Thyroid gland (tissue), 4 donors: ENCODE measurements around the gene IGFL3. TPM values are rescaled to one million over a fixed set of nuclear protein-coding genes. Genes with fewer than 3 reads are reported as not detected.

Source experiments
- DNase-seq, 2 donors: peaks; one replicate each; pipeline ENCODE4 v3.0.0-alpha.2; 2019
- H3K27ac ChIP-seq, 3 donors: fragments of 200-600 bp; sonication (generic); 1 replicate in 2 of 3; 2 replicates in 1 of 3; pipeline ENCODE4 v1.5.1; 2016 to 2019; ENCODE audit warnings: mild to moderate bottlenecking in 1 of 3, moderate library complexity in 1 of 3
- H3K27me3 ChIP-seq: fragments of 200-600 bp; sonication (generic); one replicate; pipeline ENCODE4 v1.5.1; 2019
- H3K36me3 ChIP-seq, 2 donors: fragments of 200-600 bp; sonication (generic); one replicate each; pipeline ENCODE4 v1.5.1; 2016 to 2019
- H3K4me1 ChIP-seq, 2 donors: fragments of 200-600 bp; sonication (generic); one replicate each; pipeline ENCODE4 v1.5.1; 2017 to 2019
- H3K4me3 ChIP-seq, 3 donors: fragments of 200-600 bp; sonication (generic); replicated peaks in 1 of 3; 1 replicate in 2 of 3; 2 replicates in 1 of 3; pipeline ENCODE4 v1.5.1; 2016; ENCODE audit warnings: mild to moderate bottlenecking in 1 of 3
- H3K9me3 ChIP-seq: fragments of 200-600 bp; sonication (generic); one replicate; pipeline ENCODE4 v1.5.1; 2017
- CTCF ChIP-seq, 6 experiments: fragments of 200-600 bp in 3 of 6; fragments of 450-650 bp in 3 of 6; sonication (generic) in 3 of 6; IDR thresholded peaks; one replicate each; pipeline ENCODE4 v1.5.1; 2016 to 2019; ENCODE audit warnings: antibody characterized with exemption in 6 of 6, mild to moderate bottlenecking in 2 of 6, inconsistent platforms in 1 of 6, moderate library complexity in 1 of 6
- POLR2A ChIP-seq, 2 donors: fragments of 450-650 bp; IDR thresholded peaks; one replicate each; pipeline ENCODE4 v1.6.1; 2017; ENCODE audit warnings: antibody characterized with exemption in 2 of 2, mild to moderate bottlenecking in 2 of 2, moderate library complexity in 1 of 2
- WGBS, 2 donors: methylation state at CpG; one replicate each; pipeline ENCODE4 v1.1.5; 2017; 5-methylcytosine and 5-hydroxymethylcytosine counted together
- intact Hi-C: fragments of 100-400 bp; cut with DNase I; formaldehyde crosslinking; loops from one replicate; pipeline ENCODE4 v1.15.1; 2023
- total RNA-seq, 4 donors: library from RNA; depleted of rRNA; stranded (reverse); fragments of >200 nt; gene quantifications; one replicate each; pipeline ENCODE4 v1.2.3, GENCODE V29; 2016

Gene IGFL3
- total RNA-seq, 4 donors from 2014 or later: not detected

GRCh38 chr19:46101293-46101692 lies 23.2 kb downstream of the IGFL3 start:
- H3K36me3 ChIP-seq: no peaks in the 10 kb centered on the region
- H3K4me1 ChIP-seq: no peaks in the 10 kb centered on the region
- intact Hi-C loops: no loop called here
- no peaks in the 10 kb centered on the region for H3K27me3 ChIP-seq
- no peak for TF ChIP-seq CTCF (IDR thresholded peaks at IDR 0.05)
- TF ChIP-seq POLR2A (IDR thresholded peaks at IDR 0.05): no peak
- no peak for DNase-seq
- no peak overlapping the region for H3K4me3 ChIP-seq
- no peak overlapping the region for H3K27ac ChIP-seq
- no peaks in the 10 kb centered on the region for H3K9me3 ChIP-seq
- 38 to 51% methylated on average over 6 of the region's 6 CpGs for WGBS, 2 donors

DNA sequence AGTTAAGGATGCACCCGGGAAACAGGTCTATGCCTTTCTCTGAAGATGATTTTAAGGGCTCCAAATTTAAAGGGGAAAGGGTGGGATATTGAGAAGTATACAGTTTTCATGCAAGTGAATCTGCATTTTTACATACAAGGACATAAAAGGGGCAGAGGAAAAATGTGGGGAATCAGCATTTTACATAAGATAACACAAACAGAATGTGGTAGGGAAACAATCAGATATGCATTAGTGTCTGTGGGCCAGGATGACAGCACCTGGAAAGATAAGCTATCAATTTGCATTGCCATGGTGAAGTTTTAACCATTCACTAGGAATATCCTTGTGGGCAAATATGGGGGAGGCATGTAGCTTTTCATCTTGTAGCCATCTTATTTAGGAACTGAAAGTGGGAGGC lies 24.1 kb downstream of the IGFL3 start:
- Histone ChIP-seq H3K27ac (no peak overlapping the region), H3K36me3 (no peaks in the 10 kb centered on the region), H3K4me1 (no peaks in the 10 kb centered on the region), H3K27me3 (no peaks in the 10 kb centered on the region), H3K9me3 (no peaks in the 10 kb centered on the region), H3K4me3 (no peak overlapping the region)
- no peak for DNase-seq
- WGBS, 2 donors: 74 to 76% methylated on average over 1 of the region's 1 CpG
- TF ChIP-seq POLR2A (IDR thresholded peaks at IDR 0.05): no peak
- TF ChIP-seq CTCF (IDR thresholded peaks at IDR 0.05): no peak
- intact Hi-C loops: no loop called here

GRCh38 chr19:46090444-46090843 lies 34.0 kb downstream of the IGFL3 start:
- WGBS, 2 donors: 86 to 93% methylated on average over 5 of the region's 5 CpGs

GRCh38 chr19:46089432-46089831 lies 35.1 kb downstream of the IGFL3 start:
- Histone ChIP-seq H3K36me3 (no peaks in the 10 kb centered on the region), H3K27ac (no peak overlapping the region), H3K4me3 (no peak overlapping the region), H3K27me3 (no peaks in the 10 kb centered on the region), H3K4me1 (no peaks in the 10 kb centered on the region), H3K9me3 (no peaks in the 10 kb centered on the region)
- intact Hi-C loops: loop anchor here (10.0 kb wide), 1 partner anchor 95 kb away; no protein-coding TSS in a partner anchor
- no peak for DNase-seq
- TF ChIP-seq POLR2A (IDR thresholded peaks at IDR 0.05): no peak
- TF ChIP-seq CTCF (IDR thresholded peaks at IDR 0.05): no peak
- 85 to 95% methylated on average over 1 of the region's 1 CpG for WGBS, 2 donors

More at GRCh38 chr19:46090444-46090843, 34.0 kb downstream of the IGFL3 start:
- H3K27ac ChIP-seq: no peak overlapping the region
- no peaks in the 10 kb centered on the region for H3K9me3 ChIP-seq
- DNase-seq: no peak
- H3K36me3 ChIP-seq: no peaks in the 10 kb centered on the region
- H3K4me1 ChIP-seq: no peaks in the 10 kb centered on the region
- no peaks in the 10 kb centered on the region for H3K27me3 ChIP-seq
- intact Hi-C loops: no loop called here
- no peak overlapping the region for H3K4me3 ChIP-seq
- TF ChIP-seq CTCF (IDR thresholded peaks at IDR 0.05): no peak
- TF ChIP-seq POLR2A (IDR thresholded peaks at IDR 0.05): no peak

DNA sequence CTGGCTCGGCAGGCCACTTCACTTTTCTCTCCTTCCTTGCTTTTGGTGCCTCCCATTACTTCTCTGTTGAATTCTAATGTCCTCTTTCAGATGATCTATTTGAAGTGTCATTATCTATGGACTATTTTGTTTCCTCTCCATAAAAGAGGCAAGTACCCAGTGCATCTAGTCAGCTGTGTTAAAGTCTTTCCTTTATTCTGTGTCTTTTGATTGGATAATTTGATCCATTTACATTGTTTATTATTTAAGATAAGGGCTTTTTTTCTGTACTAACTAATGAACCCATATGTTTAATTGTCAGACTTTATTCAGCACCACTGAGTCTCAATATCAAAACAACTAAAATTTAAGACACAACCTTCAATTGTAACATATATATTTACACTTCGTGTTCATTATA lies 36.4 kb downstream of the IGFL3 start:
- Histone ChIP-seq H3K27ac (no peak overlapping the region), H3K9me3 (no peaks in the 10 kb centered on the region), H3K4me1 (no peaks in the 10 kb centered on the region), H3K36me3 (no peaks in the 10 kb centered on the region), H3K27me3 (no peaks in the 10 kb centered on the region), H3K4me3 (no peak overlapping the region)
- TF ChIP-seq POLR2A (IDR thresholded peaks at IDR 0.05) (no peak), CTCF (IDR thresholded peaks at IDR 0.05) (no peak)
- intact Hi-C loops: loop anchor here (10.0 kb wide), 1 partner anchor 97 kb away; no protein-coding TSS in a partner anchor
- DNase-seq: no peak
- WGBS, 2 donors: 84 to 92% methylated on average over 2 of the region's 2 CpGs
